Spinal cord (tissue), 10 donors: Measurements from ENCODE around the gene TREH. TPM values are rescaled to one million over a fixed set of nuclear protein-coding genes. Genes with fewer than 3 reads are reported as not detected.

Experiments
- DNase-seq, 6 donors: peaks; one replicate each; pipeline versions ENCODE4 v3.0.0 to v3.0.0-alpha.2; 2013 to 2015; ENCODE audit warnings: low spot score in 6 of 6, low read depth in 4 of 6
- H3K27ac ChIP-seq: one replicate; pipeline ENCODE4 v1.5.1; 2013; ENCODE audit warnings: low read depth, low read length, control low read depth
- H3K27me3 ChIP-seq: one replicate; pipeline ENCODE4 v1.6.1; 2013; ENCODE audit warnings: low read length; ENCODE audit not compliant: control insufficient read depth, insufficient read depth
- H3K36me3 ChIP-seq: one replicate; pipeline ENCODE4 v1.6.1; 2013; ENCODE audit warnings: low read length; ENCODE audit not compliant: control insufficient read depth, insufficient read depth
- H3K4me1 ChIP-seq: one replicate; pipeline ENCODE4 v1.6.1; 2013; ENCODE audit warnings: low read length; ENCODE audit not compliant: control insufficient read depth, insufficient read depth
- H3K4me3 ChIP-seq: one replicate; pipeline ENCODE4 v1.5.1; 2013; ENCODE audit warnings: low read depth, low read length, control low read depth
- H3K9me3 ChIP-seq: one replicate; pipeline ENCODE4 v1.6.1; 2013; ENCODE audit warnings: low read length; ENCODE audit not compliant: control insufficient read depth, insufficient read depth
- WGBS: methylation state at CpG from one replicate; pipeline ENCODE4 v1.1.5; 2013; ENCODE audit warnings: missing lambda C conversion rate; ENCODE audit not compliant: insufficient coverage; 5-methylcytosine and 5-hydroxymethylcytosine counted together
- polyA plus RNA-seq, 2 donors: library from polyadenylated mRNA; unstranded; fragments of 120-200 nt; gene quantifications; one replicate each; pipeline ENCODE4 v1.2.1, GENCODE V29; 2013; ENCODE audit not compliant: insufficient read length in 2 of 2
- total RNA-seq, 2 donors: library from RNA; depleted of rRNA in 1 of 2; stranded (reverse); fragments of 120-200 nt in 1 of 2; fragments of >200 nt in 1 of 2; gene quantifications; one replicate each; pipeline versions ENCODE4 v1.2.3 to v1.2.4, GENCODE V29; 2013 to 2014
- donor health status: healthy.

Gene TREH
- total and polyA plus RNA-seq, 4 donors, result 1.5 to 3.8 TPM; not detected in 2

GRCh38 chr11:118699506-118700220 lies 20.2 kb upstream of the TREH start:
- no peak overlapping the region for H3K4me3 ChIP-seq
- no peaks in the 10 kb centered on the region for H3K36me3 ChIP-seq
- 82% methylated on average over 5 of the region's 7 CpGs for WGBS
- H3K27ac ChIP-seq, result no peak overlapping the region
- H3K4me1 ChIP-seq, result peaks cover 4% of the 10 kb centered on the region
- DNase-seq, result peak in 1 of 6 donors; percentile 49
- H3K9me3 ChIP-seq, result no peaks in the 10 kb centered on the region
- H3K27me3 ChIP-seq, result no peaks in the 10 kb centered on the region

DNA sequence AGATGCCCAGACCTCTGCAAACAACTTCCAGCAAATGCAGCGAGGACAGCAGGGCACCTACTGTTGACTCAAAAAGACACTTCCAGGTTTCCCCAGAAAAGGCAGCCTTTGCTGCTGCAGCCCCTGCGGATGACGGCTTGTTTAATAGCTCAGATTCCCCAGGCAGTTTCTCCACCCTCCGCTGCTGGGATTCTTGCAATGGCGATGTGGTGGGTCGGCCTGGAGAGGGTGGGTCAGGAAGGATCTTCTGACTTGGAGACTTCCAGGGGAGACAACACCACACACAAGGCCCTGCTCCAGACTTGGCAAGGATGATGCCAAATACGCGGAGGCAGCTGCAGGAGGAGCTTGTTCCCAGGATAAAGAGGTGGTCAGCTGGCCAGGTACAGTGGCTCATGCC lies 17.9 kb upstream of the TREH start:
- 72% methylated on average over 5 of the region's 8 CpGs for WGBS
- DNase-seq, result no peak
- Histone ChIP-seq H3K9me3 (peaks cover 2% of the 10 kb centered on the region), H3K27ac (no peak overlapping the region), H3K4me1 (no peaks in the 10 kb centered on the region), H3K36me3 (no peaks in the 10 kb centered on the region), H3K27me3 (no peaks in the 10 kb centered on the region), H3K4me3 (no peak overlapping the region)

GRCh38 chr11:118696673-118697226 lies 17.3 kb upstream of the TREH start:
- no peak for DNase-seq
- 97% methylated on average over 5 of the region's 7 CpGs for WGBS
- Histone ChIP-seq H3K27me3 (no peaks in the 10 kb centered on the region), H3K4me3 (no peak overlapping the region), H3K27ac (no peak overlapping the region), H3K36me3 (no peaks in the 10 kb centered on the region), H3K9me3 (peaks cover 2% of the 10 kb centered on the region), H3K4me1 (no peaks in the 10 kb centered on the region)

DNA sequence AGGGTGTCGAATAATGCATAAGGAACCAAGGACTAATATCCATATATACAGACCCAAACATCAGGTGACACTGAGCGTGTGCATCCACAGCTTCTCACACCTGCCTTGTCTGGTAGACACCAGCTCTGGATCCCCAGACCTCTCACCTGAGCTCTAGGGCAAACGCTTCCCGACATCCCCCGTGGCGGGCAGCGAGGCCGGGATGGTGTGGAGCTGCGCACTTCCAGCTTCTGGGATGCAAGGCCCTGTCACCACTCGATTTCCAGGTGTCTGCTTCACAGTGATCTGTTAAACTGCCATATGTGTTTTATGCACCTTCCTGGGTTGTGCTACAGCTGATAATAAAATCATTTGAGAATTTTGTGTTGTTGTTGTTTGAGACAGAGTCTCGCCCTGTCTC lies 15.3 kb upstream of the TREH start:
- DNase-seq, result no peak
- H3K4me1 ChIP-seq, result peaks cover 7% of the 10 kb centered on the region
- WGBS, result 89% methylated on average over 10 of the region's 11 CpGs
- no peaks in the 10 kb centered on the region for H3K27me3 ChIP-seq
- no peaks in the 10 kb centered on the region for H3K36me3 ChIP-seq
- H3K27ac ChIP-seq, result no peak overlapping the region
- no peak overlapping the region for H3K4me3 ChIP-seq
- peaks cover 2% of the 10 kb centered on the region for H3K9me3 ChIP-seq

DNA sequence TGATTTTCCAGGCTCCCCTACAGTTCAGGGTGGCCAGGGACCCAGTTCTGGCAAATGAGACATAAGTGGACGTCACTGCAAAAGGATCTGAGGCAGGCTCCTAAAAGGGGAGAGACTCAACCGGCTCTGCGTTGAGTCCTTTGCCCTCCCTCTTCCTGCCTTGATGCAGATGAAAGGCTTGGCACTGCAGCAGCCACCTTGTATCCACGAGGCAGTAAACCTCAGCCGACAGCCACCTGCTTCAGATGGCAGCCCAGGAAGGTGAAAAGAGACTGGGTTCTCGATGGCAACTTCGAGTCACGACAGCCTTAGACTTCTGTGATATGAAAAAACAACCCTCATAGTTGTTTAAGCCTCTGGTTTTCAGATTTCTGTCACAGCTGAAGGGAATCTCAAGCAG lies 14.7 kb upstream of the TREH start:
- H3K27ac ChIP-seq, result no peak overlapping the region
- no peak overlapping the region for H3K4me3 ChIP-seq
- DNase-seq, result no peak
- H3K9me3 ChIP-seq, result peaks cover 2% of the 10 kb centered on the region
- no peaks in the 10 kb centered on the region for H3K27me3 ChIP-seq
- peaks cover 13% of the 10 kb centered on the region for H3K4me1 ChIP-seq
- no peaks in the 10 kb centered on the region for H3K36me3 ChIP-seq
- WGBS, result 89% methylated on average over 8 of the region's 8 CpGs

DNA sequence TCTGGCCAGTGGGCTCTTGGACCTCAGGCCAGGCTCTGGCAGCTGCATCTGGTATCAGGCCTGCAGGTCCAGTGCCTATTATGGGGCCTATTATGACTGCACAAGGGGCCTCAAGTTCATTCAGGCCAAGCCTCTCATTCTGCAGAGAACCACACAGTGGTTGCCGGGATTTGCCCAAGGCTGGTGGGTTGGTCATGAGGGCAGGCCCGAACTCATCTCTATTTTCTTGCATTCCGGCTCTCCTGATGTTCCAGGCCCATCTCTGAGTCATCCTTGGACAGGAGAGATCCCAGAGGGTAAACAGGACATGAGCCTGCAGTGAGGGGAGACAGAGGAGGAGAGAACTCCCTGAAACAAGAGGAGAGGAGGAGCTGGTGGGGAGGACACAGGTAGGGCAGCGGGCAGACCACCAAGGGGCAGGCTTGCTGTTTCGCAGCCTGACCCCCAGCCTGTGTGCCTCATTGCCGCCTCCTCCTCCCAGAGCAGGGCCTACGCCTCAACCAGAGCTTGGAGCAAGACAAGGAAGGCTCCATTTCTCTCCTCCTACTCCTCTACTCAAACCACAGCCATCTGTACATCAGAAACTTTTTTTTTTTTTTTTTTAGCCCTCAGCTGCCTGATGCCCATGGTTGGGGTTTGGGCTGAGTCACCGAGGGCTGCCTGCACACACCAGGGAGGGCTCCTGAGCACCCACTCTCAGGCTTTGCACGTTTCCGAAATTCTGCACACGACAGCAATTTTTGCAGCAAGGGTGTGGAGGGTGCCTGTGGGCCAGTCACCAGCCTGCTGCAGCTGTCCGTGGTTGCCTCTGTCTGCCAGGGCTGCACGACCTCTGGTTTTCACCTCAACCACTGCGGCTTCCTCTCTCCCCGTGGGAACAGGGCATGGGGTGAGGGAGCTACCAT lies 12.7 kb upstream of the TREH start:
- no peak for DNase-seq
- no peaks in the 10 kb centered on the region for H3K36me3 ChIP-seq
- no peak overlapping the region for H3K27ac ChIP-seq
- H3K9me3 ChIP-seq, result peaks cover 2% of the 10 kb centered on the region
- H3K4me3 ChIP-seq, result no peak overlapping the region
- H3K4me1 ChIP-seq, result peaks cover 15% of the 10 kb centered on the region
- 79% methylated on average over 12 of the region's 15 CpGs for WGBS
- no peaks in the 10 kb centered on the region for H3K27me3 ChIP-seq

- DNase-seq, result no peak
- Histone ChIP-seq H3K4me1 (peaks cover 15% of the 10 kb centered on the region), H3K9me3 (peaks cover 2% of the 10 kb centered on the region), H3K27me3 (no peaks in the 10 kb centered on the region), H3K4me3 (no peak overlapping the region), H3K27ac (no peak overlapping the region), H3K36me3 (no peaks in the 10 kb centered on the region)
- 84% methylated on average over 11 of the region's 15 CpGs for WGBS
Measured at GRCh38 chr11:118690553-118691304, 11.3 kb upstream of the TREH start.

- 5% methylated on average over 27 of the region's 30 CpGs for WGBS
- peaks cover 15% of the 10 kb centered on the region for H3K4me1 ChIP-seq
- no peaks in the 10 kb centered on the region for H3K27me3 ChIP-seq
- H3K27ac ChIP-seq, result peak overlapping the region; percentile 71
- H3K36me3 ChIP-seq, result no peaks in the 10 kb centered on the region
- H3K4me3 ChIP-seq, result peak overlapping the region; percentile 55
- H3K9me3 ChIP-seq, result peaks cover 2% of the 10 kb centered on the region
- DNase-seq, result peak; percentile 62 to 95 (median 78)
Measured at GRCh38 chr11:118689852-118690552, 10.6 kb upstream of the TREH start.

DNA sequence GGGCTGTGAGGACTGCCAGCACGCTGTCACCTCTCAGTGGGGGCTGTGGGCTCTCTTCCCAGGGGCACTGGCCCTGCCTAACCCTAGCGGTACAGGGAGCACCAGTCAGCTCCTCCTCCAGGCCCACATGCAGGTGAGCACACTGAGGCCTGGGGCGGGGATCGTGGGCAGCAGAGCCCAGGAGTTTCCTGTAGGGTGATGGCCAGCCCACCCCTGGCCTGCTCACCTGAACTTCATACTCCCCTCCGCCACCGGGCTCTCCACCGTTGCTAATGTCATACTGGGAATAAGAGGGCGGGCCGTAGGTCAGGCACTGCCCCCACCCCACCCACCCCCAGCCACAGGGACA lies 10.0 kb upstream of the TREH start:
- Histone ChIP-seq H3K27me3 (no peaks in the 10 kb centered on the region), H3K9me3 (peaks cover 2% of the 10 kb centered on the region), H3K27ac (peak overlapping the region; percentile 25), H3K36me3 (no peaks in the 10 kb centered on the region), H3K4me3 (no peak overlapping the region), H3K4me1 (peaks cover 15% of the 10 kb centered on the region)
- no peak for DNase-seq
- 16% methylated on average over 7 of the region's 9 CpGs for WGBS
